Left ventricle myocardium inferior (tissue), 1 donor: ENCODE data around the gene ACTR1B. TPM values are rescaled to one million over a fixed set of nuclear protein-coding genes. Genes with fewer than 3 reads are reported as not detected.
A peak's percentile ranks its signal among the peaks of the same experiment; 100 is the strongest.

Source experiments
- DNase-seq: peaks from one replicate; pipeline ENCODE4 v3.0.0-alpha.2; 2020
- H3K27ac ChIP-seq: fragments of 200-600 bp; replicated peaks from 2 replicates; pipeline ENCODE4 v1.8.0; 2021
- H3K27me3 ChIP-seq: fragments of 200-600 bp; 2 replicates; pipeline ENCODE4 v1.8.0; 2021; ENCODE audit warnings: low read depth
- H3K36me3 ChIP-seq: fragments of 200-600 bp; 2 replicates; pipeline ENCODE4 v1.8.0; 2021
- H3K4me1 ChIP-seq: fragments of 200-600 bp; 2 replicates; pipeline ENCODE4 v1.8.0; 2021
- H3K4me3 ChIP-seq: fragments of 200-600 bp; 2 replicates; pipeline ENCODE4 v1.8.0; 2021; ENCODE audit warnings: mild to moderate bottlenecking, moderate library complexity
- H3K9me3 ChIP-seq: fragments of 200-600 bp; replicated peaks from 2 replicates; pipeline ENCODE4 v1.8.0; 2021
- CTCF ChIP-seq: fragments of 200-600 bp; IDR thresholded peaks from 2 replicates; pipeline ENCODE4 v1.8.0; 2021; ENCODE audit warnings: antibody characterized with exemption, mild to moderate bottlenecking, borderline replicate concordance
- intact Hi-C: fragments of 100-400 bp; cut with micrococcal nuclease; formaldehyde crosslinking; loops from one replicate; pipeline ENCODE4 v1.11.0; 2022
- total RNA-seq: library from RNA; stranded (reverse); fragmentation: NEBNext Ultra II Directional; extraction: Animal tissue kit (Norgen Biotek cat#: 25700); gene quantifications from one replicate; pipeline ENCODE4 v1.2.1, GENCODE V29; 2021
- donor health status: DM: no; HTN: yes; CAD: no; lungs with severe emphysema.

The ACTR1B gene
- total RNA-seq, 1 donor from 2014 or later, result 65.2 TPM

- no peak for TF ChIP-seq CTCF
- Histone ChIP-seq H3K9me3 (no peaks in the 10 kb centered on the region), H3K27me3 (no peaks in the 10 kb centered on the region), H3K27ac (peak overlapping the region; percentile 99), H3K4me1 (peaks cover 39% of the 10 kb centered on the region), H3K36me3 (peaks cover 36% of the 10 kb centered on the region), H3K4me3 (no peak overlapping the region)
- DNase-seq, result no peak
- intact Hi-C loops, result no loop called here
Measured at GRCh38 chr2:97660044-97660774, 3.6 kb downstream of the ACTR1B start.

- intact Hi-C loops, result no loop called here
- DNase-seq, result no peak
- peaks cover 31% of the 10 kb centered on the region for H3K4me1 ChIP-seq
- H3K9me3 ChIP-seq, result no peaks in the 10 kb centered on the region
- H3K4me3 ChIP-seq, result no peak overlapping the region
- no peak overlapping the region for H3K27ac ChIP-seq
- H3K36me3 ChIP-seq, result peaks cover 39% of the 10 kb centered on the region
- no peak for TF ChIP-seq CTCF
- H3K27me3 ChIP-seq, result no peaks in the 10 kb centered on the region
Measured at GRCh38 chr2:97659256-97660043, 4.4 kb downstream of the ACTR1B start.

- H3K36me3 ChIP-seq, result peaks cover 47% of the 10 kb centered on the region
Measured at GRCh38 chr2:97658691-97659157, 5.1 kb downstream of the ACTR1B start.

GRCh38 chr2:97657986-97658690 lies 5.7 kb downstream of the ACTR1B start:
- Histone ChIP-seq H3K27ac (no peak overlapping the region), H3K4me3 (no peak overlapping the region), H3K4me1 (peaks cover 28% of the 10 kb centered on the region), H3K36me3 (peaks cover 51% of the 10 kb centered on the region), H3K9me3 (peaks cover 11% of the 10 kb centered on the region), H3K27me3 (no peaks in the 10 kb centered on the region)
- DNase-seq, result no peak
- intact Hi-C loops, result no loop called here
- TF ChIP-seq CTCF, result no peak

More at GRCh38 chr2:97658691-97659157, 5.1 kb downstream of the ACTR1B start:
- no peaks in the 10 kb centered on the region for H3K27me3 ChIP-seq
- peaks cover 31% of the 10 kb centered on the region for H3K4me1 ChIP-seq
- no peak for TF ChIP-seq CTCF
- peaks cover 6% of the 10 kb centered on the region for H3K9me3 ChIP-seq
- no peak for DNase-seq
- no peak overlapping the region for H3K4me3 ChIP-seq
- no peak overlapping the region for H3K27ac ChIP-seq
- intact Hi-C loops, result no loop called here

- Histone ChIP-seq H3K36me3 (peaks cover 51% of the 10 kb centered on the region), H3K27me3 (no peaks in the 10 kb centered on the region), H3K27ac (no peak overlapping the region), H3K9me3 (peaks cover 11% of the 10 kb centered on the region), H3K4me3 (no peak overlapping the region), H3K4me1 (peaks cover 17% of the 10 kb centered on the region)
- TF ChIP-seq CTCF, result no peak
- intact Hi-C loops, result no loop called here
- no peak for DNase-seq
Measured at GRCh38 chr2:97656905-97657587, 6.8 kb downstream of the ACTR1B start.
